CD4-positive, alpha-beta T cell treated with Interleukin-4 for 1 hour (primary cell): ENCODE data around the gene UTP14C.
A peak's percentile ranks its signal among the peaks of the same experiment; 100 is the strongest.
"Not testable (repeated sequence)": the region's sequence is repeated elsewhere in the genome, so short reads cannot be mapped to it uniquely, and the experiment has no call there.

ENCODE experiments used
- DNase-seq, 2 donors: peaks; one replicate each; pipeline ENCODE4 v3.0.0-alpha.2; 2020 to 2022

The UTP14C gene, protein sequence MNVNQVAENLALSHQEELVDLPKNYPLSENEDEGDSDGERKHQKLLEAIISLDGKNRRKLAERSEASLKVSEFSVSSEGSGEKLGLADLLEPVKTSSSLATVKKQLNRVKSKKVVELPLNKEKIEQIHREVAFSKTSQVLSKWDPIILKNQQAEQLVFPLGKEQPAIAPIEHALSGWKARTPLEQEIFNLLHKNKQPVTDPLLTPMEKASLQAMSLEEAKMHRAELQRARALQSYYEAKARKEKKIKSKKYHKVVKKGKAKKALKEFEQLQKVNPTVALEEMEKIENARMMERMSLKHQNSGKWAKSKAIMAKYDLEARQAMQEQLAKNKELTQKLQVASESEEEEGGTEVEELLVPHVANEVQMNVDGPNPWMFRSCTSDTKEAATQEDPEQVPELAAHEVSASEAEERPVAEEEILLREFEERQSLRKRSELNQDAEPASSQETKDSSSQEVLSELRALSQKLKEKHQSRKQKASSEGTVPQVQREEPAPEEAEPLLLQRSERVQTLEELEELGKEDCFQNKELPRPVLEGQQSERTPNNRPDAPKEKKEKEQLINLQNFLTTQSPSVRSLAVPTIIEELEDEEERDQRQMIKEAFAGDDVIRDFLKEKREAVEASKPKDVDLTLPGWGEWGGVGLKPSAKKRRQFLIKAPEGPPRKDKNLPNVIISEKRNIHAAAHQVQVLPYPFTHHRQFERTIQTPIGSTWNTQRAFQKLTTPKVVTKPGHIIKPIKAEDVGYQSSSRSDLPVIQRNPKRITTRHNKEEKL

GRCh38 chr13:52024481-52024880, at the start of gene UTP14C:
TSS of gene UTP14C (plus strand) at chr13:52024691. CDS start at chr13:52028805, 4,114 bp downstream.
- DNase-seq = no peak

GRCh38 chr13:51976423-51976822, 48.1 kb upstream of the UTP14C start:
- no peak for DNase-seq

DNA sequence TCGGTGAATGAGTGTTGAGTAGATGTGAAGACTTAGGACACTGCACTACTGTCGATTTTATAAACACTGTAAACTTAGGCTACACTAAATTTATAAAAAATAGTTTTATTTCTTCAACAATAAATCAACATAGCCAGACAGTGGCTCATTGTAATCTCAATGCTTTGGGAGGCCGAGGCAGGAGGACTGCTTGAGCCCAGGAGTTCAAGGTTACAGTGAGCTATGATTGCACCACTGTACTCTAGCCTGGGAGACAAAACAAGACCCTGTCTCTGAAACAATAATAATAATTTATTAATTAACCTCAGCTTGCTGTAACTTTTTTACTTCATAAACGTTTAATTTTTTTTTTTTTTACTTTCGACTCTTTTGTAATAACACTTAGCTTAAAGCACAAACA, 47.6 kb upstream of the UTP14C start:
- DNase-seq = no peak

DNA sequence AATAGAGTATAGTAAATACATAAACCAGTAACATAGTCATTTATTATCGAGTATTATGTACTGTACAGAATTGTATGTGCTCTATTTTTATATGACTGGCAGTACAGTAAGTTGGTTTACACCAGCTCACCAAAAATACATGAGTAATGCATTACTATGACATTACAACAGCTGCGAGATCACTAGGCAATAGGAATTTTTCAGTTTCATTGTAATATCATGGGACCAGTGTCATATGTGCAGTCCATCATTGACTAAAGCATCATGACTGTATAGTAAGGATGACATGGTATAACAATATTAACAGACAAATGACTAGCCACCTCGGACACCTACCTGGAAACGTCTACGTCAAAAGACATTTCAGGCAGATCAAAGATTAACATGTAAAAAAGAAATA, 46.9 kb upstream of the UTP14C start:
- DNase-seq = no peak

DNA sequence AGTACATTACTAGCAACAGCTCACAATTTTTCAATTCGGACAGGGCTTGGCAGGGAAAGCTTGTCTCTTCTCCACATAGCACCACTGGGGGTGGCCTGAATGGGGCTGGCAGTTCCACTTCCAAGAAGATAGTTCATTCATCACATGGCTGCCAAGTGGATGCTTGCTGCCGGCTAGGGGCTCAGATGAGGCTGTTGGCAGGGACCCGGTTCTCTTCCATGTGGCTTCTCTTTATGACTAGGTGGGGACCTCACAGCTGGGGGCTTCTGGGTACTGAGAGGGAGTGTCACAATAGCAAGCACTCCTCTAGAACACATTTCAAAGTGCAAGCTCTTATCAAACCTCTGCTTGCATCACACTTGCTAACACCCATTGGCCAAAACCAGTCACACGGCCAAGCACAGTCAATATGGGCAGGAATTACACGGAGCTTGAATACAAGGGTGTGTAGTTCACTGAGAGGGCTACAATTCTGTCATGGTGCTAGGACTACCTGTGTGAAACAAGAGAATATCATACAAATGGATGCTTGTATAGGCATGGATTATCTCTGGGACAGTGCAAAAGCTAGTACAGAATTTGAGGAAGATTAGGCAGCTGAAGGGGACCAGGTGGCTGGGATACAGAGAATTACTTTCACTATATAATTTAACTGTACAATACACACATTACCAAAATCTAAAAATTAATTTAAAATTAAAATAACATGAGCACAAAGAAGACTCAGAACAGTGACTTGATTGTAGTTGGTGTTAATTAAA, 45.5 kb upstream of the UTP14C start:
- DNase-seq = no peak

DNA sequence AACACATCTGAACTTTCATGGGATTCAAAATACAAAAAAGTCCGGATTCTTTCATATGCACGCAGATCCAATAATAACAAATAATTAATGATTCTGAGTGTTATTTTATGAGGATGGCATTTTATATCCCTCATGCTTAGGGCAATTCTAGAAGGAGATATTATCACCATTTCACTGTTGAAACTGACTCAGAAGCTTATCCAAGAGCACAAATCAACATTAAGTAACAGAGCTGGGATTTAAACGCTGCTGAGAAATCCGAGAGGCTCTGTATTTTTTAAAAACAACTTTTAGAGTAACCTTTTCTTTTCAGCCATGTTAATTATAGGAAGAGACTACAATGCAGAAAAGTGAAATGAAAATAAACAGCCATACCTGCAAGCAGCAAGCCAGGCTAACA, 43.6 kb upstream of the UTP14C start:
- DNase-seq = no peak

DNA sequence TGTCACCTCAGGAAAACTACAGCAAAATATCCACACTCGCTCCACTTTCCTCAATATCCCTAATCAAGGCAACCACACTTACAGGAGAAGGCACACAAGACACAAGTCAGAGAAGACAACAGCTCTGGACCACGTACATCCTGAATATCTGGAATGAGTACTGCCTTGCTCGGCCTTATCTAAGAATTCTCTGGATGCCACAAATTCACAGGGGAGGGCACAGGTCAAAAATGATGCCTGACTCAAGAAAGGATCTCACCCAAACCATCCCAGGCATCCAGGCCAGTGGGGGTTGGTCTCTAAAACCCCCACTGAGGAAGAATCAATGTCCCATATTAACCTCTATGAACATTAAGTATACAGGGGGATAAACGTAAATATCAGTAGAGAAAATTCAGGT, 43.1 kb upstream of the UTP14C start:
- DNase-seq = no peak

- DNase-seq = not testable (repeated sequence)
Measured at GRCh38 chr13:51983292-51983691, 41.2 kb upstream of the UTP14C start.

DNA sequence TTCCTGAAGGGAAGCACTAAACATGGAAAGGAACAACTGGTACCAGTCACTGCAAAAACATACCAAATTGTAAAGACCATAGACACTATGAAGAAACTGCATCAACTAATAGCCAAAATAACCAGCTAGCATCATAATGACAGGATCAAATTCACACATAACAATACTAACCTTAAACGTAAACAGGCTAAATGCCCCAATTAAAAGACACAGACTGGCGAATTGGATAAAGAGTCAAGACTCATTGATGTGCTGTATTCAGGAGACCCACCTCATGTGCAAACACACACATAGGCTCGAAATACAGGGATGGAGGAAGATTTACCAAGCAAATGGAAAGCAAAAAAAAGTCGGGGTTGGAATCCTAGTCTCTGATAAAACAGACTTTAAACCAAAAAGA, 39.6 kb upstream of the UTP14C start:
- DNase-seq = not testable (repeated sequence)

DNA sequence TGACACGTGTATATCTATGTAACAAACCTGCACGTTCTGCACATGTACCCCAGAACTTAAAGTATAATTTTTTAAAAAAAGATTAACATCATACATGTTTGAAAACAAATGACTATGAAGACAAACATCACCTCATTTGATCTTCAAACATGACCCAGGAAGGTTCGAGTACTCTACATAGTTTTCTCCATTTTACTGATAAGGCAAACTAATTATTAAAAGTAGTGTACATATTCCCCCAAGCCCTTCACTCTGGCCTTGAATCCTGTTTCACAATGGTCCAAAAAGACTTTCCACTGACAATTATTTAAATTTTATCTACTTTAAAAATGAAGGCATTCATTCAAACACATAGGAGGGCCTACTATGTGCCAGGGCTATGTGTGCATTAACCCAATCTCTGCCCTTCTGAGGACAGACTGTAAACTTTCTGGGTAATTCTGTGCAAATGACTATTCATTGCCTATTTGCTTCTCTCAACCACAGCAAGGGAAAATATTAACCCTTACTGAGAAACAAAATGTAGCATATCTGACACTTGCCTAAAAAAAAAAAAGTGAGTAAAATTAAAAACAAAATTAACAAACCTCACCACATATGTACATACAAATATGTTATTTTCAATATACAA, 35.4 kb upstream of the UTP14C start:
- no peak for DNase-seq

GRCh38 chr13:51993713-51994112, 30.8 kb upstream of the UTP14C start:
- no peak for DNase-seq

- DNase-seq = no peak
Measured at GRCh38 chr13:51995677-51996551, 28.6 kb upstream of the UTP14C start.

DNA sequence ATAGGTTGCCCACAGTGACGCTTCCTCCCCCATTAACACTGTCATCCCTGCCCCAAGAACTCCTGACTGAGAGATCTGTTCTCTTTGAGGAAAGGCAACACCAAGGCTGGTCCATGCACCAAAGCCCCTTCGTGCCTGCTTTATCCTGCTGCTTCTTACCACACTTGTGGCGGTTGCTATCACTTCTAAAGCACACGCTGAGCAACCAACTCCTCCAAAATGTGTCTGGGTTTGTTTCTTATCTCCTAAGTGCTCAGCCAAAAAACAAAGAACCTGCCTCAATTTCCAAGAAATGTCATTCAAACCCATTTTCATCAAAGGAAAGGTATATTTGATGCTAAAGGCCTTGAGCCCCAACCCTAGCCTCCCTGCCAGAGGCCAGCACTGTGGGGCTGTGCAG, 27.9 kb upstream of the UTP14C start:
- no peak for DNase-seq

- no peak for DNase-seq
Measured at GRCh38 chr13:51997186-51997585, 27.3 kb upstream of the UTP14C start.

GRCh38 chr13:51997641-51998330, 26.7 kb upstream of the UTP14C start:
- DNase-seq = no peak

GRCh38 chr13:51998723-51999509, 25.6 kb upstream of the UTP14C start:
- DNase-seq = no peak

- no peak for DNase-seq
Measured at GRCh38 chr13:51999510-51999911, 25.0 kb upstream of the UTP14C start.

DNA sequence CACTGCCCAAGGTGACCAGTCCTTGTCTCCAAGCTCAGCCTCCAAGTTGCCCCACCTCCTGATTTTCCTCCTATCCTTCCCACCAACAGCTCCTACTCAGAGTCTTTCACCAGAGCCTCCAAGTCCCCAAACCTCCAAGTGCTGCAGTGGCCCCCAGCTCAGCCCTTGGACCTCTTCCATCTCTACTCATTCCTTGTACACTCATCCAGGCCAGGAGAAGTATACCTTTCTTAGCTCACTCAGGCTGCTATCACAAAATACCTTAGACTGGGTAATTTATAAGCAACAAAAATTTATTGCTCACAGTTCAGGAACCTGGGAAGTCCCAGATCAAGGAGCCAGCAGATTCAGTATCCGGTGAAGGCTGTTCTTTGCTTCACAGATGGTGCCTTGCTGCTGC, 24.6 kb upstream of the UTP14C start:
- DNase-seq = no peak

- DNase-seq = peak in 1 of 2 donors; percentile 60
Measured at GRCh38 chr13:52001120-52001731, 23.3 kb upstream of the UTP14C start.

GRCh38 chr13:52002361-52002760, 22.1 kb upstream of the UTP14C start:
- DNase-seq = no peak
